ENCODE results near the gene TBXAS1. TPM values are rescaled to one million over a fixed set of nuclear protein-coding genes. Genes with fewer than 3 reads are reported as not detected.

TBXAS1 gene
- total RNA-seq, 2 experiments from 2014 or later, result 3.6 to 5.1 TPM

DNA sequence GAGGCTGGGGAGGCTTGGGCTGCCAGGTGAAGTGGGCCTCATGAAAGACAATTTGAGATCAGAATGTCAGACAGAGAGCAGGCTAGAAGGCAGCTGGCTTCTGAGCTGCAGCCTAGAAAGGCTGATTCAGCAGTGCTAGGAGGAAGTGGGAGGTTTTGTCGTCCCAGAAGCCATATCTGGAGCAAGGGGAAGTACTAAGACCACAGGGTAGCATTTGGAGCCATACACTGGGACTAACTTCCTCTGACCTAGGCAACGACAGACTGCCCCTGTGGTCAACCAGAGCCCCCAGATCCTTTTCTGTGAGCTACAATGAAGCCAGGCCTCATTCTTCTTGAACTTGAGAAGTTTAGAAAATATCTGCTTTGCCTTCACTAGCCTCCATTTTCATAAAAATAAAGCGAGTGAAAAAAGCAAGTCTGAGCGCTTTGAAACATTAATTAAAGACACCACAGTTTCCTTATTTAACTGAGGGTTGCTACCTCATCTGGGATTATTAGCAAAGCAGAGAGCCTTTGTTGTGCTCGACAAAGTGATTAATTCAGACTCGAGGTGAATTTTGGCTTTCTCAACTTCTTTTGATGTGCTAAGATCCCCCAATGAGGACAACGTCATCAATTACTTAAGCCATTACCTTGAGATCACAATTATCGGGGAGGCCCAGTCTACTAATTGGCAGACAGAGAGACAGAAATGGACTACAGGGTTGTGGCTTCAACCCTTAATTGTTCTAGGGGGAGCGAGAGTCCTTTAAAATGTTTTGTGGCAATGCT lies 26.6 kb downstream of the TBXAS1 start:
- CTCF ChIA-PET, result interaction anchor here (0.6 to 1.2 kb wide), 2 partner anchors 27 to 133 kb away, joined by 3 read pairs; no protein-coding TSS in a partner anchor
- intact Hi-C loops (cut with DNase I, micrococcal nuclease), result no loop called here
- peaks cover 2% of the 10 kb centered on the region for H3K9me3 Mint-ChIP-seq (ENCODE audit: low read depth)
- ATAC-seq (peak; percentile 82), DNase-seq (peak; percentile 41)
- H3K4me1 Mint-ChIP-seq, result peaks cover 33% of the 10 kb centered on the region
- no peak overlapping the region for H3K4me3 Mint-ChIP-seq
- no peaks in the 10 kb centered on the region for H3K27me3 Mint-ChIP-seq
- no peaks in the 10 kb centered on the region for H3K36me3 Mint-ChIP-seq (ENCODE audit: low read depth)
- peak overlapping the region; percentile 69 for H3K27ac Mint-ChIP-seq
- POLR2A ChIA-PET, result no interaction called here

DNA sequence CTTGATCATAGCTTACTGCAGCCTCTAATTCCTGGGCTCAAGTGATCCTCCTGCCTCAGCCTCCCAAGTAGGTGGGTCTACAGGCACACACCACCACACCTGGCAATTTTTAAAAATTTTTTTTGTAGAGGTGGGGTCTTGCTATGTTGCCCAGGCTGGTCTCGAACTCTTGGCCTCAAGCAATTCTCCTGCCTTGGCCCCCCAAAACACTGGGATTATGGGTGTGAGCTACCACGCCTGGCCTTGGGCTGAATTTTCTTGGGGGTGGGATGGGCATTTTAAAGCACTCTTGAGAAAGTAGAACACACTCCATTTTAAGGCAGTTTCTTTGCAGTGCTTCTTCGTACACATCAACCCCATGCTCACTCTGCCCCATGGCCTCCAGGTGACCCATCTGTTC lies 28.7 kb downstream of the TBXAS1 start:
- H3K27ac Mint-ChIP-seq, result no peak overlapping the region
- no peak overlapping the region for H3K4me3 Mint-ChIP-seq
- ATAC-seq, result no peak
- ChIA-PET CTCF (no interaction called here), POLR2A (no interaction called here)
- peaks cover 6% of the 10 kb centered on the region for H3K27me3 Mint-ChIP-seq
- DNase-seq, result no peak
- no peaks in the 10 kb centered on the region for H3K36me3 Mint-ChIP-seq (ENCODE audit: low read depth)
- peaks cover 2% of the 10 kb centered on the region for H3K9me3 Mint-ChIP-seq (ENCODE audit: low read depth)
- peaks cover 33% of the 10 kb centered on the region for H3K4me1 Mint-ChIP-seq
- intact Hi-C loops (cut with DNase I, micrococcal nuclease), result no loop called here

DNA sequence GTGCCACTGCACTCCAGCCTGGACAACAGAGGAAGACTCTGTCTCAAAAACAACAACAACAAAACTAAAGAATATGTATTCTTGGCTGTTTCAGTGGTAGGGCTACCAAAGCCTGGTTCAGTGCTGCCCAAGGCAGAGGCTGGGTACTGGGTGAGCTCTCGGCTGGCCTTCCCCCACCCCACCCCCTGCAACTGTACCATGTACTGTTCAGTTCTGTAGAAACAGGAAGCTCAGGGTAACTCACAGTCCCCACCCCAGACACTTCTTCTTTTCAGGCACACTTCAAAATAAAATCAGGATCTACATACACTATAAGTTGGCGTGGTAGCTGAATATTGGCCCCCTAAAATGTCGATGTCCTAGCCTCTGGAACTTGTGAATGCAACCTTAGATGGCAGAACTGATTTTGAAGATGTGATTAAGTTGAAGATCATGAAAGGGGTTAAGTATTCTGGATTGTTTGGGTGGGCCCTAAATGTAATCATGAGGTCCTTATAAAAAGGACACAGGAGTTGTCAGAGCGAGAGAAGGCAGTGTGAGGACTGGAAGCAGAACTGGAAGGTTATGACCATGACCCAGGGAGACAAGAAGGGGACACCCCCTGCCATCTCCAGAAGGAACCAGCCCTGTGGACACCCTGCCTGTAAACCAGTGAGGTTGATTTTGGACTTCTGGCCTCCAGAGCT lies 31.2 kb downstream of the TBXAS1 start:
- Mint-ChIP-seq H3K9me3 (ENCODE audit: low read depth) (peaks cover 4% of the 10 kb centered on the region), H3K4me1 (peaks cover 17% of the 10 kb centered on the region), H3K4me3 (no peak overlapping the region), H3K27me3 (peaks cover 6% of the 10 kb centered on the region), H3K36me3 (ENCODE audit: low read depth) (no peaks in the 10 kb centered on the region), H3K27ac (no peak overlapping the region)
- ChIA-PET CTCF (interaction anchor here (1.0 kb wide), 1 partner anchor 213 kb away, joined by 4 read pairs; no protein-coding TSS in a partner anchor), POLR2A (no interaction called here)
- intact Hi-C loops (cut with DNase I, micrococcal nuclease), result no loop called here
- ATAC-seq, result no peak
- DNase-seq, result no peak

DNA sequence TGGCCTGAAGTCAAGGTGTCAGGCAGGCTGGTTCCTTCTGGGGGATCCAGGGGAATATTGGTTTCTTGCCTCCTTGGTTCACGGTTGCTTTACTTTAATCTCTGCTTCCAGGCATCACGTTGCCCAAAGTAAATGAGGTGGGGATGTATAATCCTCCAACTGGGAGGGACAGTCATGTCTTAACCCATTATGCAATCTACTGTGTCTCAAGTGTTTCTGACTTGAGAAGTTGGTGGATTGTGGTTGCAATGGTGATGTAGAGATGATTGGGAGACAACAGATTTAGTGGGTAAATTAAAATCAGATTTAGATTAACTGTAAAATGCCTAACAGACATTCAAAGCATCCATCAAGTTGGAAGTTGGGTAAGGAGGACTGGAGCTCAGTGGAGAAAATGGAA lies 32.7 kb downstream of the TBXAS1 start:
- Mint-ChIP-seq H3K27me3 (peaks cover 6% of the 10 kb centered on the region), H3K4me1 (peaks cover 7% of the 10 kb centered on the region), H3K4me3 (no peak overlapping the region), H3K9me3 (ENCODE audit: low read depth) (peaks cover 2% of the 10 kb centered on the region), H3K27ac (no peak overlapping the region), H3K36me3 (ENCODE audit: low read depth) (no peaks in the 10 kb centered on the region)
- intact Hi-C loops (cut with DNase I, micrococcal nuclease), result no loop called here
- DNase-seq (no peak), ATAC-seq (no peak)
- CTCF ChIA-PET, result no interaction called here
- POLR2A ChIA-PET, result no interaction called here

DNA sequence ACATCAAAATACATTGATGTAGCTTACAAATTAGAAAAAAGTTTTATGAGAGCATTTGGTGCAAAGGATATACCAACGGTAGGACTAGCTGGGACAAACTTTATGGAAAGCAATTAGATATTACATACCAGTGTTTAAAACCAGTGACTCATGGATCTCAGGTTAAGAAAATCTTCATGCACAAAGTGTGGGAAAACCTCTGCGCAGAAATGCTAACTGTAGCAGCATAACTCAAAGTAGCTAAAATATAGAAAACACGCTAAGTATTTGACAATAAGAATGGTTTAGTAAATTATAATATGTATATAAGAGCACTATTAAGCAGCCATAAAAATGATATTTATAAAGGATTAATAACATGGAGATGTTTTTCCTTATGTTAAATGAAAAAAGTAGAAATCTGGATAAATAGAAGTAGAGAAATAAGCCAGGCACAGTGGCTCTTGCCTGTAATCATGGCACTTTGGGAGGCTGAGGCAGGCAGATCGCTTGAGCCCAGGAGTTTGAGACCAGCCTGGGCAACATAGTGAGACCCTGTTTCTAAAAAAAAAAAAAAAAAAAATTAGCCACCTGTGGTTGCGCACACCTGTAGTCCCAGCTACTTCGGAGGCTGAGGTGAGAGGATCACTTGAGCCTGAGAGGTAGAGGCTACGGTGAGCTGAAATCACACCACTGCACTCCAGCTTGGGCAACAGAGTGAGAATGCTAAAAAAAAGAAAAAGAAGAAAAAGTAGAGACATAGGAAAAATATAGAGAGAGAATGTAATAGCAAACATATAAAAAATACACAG lies 37.2 kb downstream of the TBXAS1 start:
- no peak for DNase-seq
- ChIA-PET CTCF (interaction anchor here (1.0 kb wide), 1 partner anchor 13 kb away, joined by 3 read pairs; no protein-coding TSS in a partner anchor), POLR2A (interaction anchor here (0.6 kb wide), 2 partner anchors 15 to 56 kb away, joined by 4 to 5 read pairs; no protein-coding TSS in a partner anchor)
- Mint-ChIP-seq H3K9me3 (ENCODE audit: low read depth) (peaks cover 2% of the 10 kb centered on the region), H3K4me3 (no peak overlapping the region), H3K36me3 (ENCODE audit: low read depth) (no peaks in the 10 kb centered on the region), H3K27me3 (peaks cover 6% of the 10 kb centered on the region), H3K4me1 (peaks cover 5% of the 10 kb centered on the region), H3K27ac (no peak overlapping the region)
- ATAC-seq, result no peak
- intact Hi-C loops (cut with DNase I, micrococcal nuclease), result no loop called here

DNA sequence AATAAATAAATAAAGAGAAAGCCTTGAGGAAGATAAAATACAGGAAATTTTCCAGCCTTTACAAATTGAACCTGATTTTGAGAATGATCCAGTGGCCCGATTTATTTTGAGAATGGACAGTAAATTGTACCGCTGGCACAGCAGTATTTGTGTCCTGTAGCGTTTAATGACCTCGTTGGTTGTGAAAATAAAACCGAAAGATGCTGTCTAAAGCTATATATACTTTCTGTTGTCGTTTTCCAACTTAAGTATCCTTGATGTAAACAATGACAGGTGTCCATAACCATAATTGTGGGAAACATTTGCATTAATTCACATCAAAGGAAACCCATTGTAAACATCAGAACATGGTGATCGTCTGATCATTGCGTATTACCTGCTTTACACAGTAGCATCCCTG lies 38.8 kb downstream of the TBXAS1 start:
- Mint-ChIP-seq H3K27me3 (no peaks in the 10 kb centered on the region), H3K27ac (no peak overlapping the region), H3K4me3 (no peak overlapping the region), H3K36me3 (ENCODE audit: low read depth) (no peaks in the 10 kb centered on the region), H3K4me1 (peaks cover 5% of the 10 kb centered on the region), H3K9me3 (ENCODE audit: low read depth) (peaks cover 2% of the 10 kb centered on the region)
- ATAC-seq, result no peak
- ChIA-PET POLR2A (no interaction called here), CTCF (no interaction called here)
- DNase-seq, result no peak
- intact Hi-C loops (cut with DNase I, micrococcal nuclease), result no loop called here

DNA sequence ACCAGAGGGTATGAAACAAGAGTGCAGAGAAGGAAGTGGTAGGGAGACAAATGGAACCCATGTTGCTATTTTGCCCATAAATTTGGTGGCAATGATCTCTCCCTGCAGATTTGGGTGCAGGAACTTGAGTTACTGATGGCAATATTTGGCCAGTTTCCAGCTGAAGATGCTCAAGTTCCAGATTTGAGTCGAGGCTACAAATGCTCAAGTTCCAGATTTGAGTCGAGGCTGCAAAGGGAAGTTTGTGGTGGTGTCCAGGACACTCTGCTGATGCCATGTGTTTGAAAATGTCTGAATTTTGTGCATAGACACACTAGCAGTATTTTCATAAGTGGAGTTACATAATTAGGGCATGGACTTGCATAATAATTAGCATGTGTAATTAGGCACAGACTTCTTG lies 40.8 kb downstream of the TBXAS1 start:
- H3K36me3 Mint-ChIP-seq (ENCODE audit: low read depth), result no peaks in the 10 kb centered on the region
- peaks cover 5% of the 10 kb centered on the region for H3K4me1 Mint-ChIP-seq
- no peak for ATAC-seq
- H3K27ac Mint-ChIP-seq, result no peak overlapping the region
- POLR2A ChIA-PET, result no interaction called here
- H3K27me3 Mint-ChIP-seq, result no peaks in the 10 kb centered on the region
- CTCF ChIA-PET, result no interaction called here
- no peak for DNase-seq
- intact Hi-C loops (cut with DNase I, micrococcal nuclease), result no loop called here
- H3K4me3 Mint-ChIP-seq, result no peak overlapping the region
- no peaks in the 10 kb centered on the region for H3K9me3 Mint-ChIP-seq (ENCODE audit: low read depth)

DNA sequence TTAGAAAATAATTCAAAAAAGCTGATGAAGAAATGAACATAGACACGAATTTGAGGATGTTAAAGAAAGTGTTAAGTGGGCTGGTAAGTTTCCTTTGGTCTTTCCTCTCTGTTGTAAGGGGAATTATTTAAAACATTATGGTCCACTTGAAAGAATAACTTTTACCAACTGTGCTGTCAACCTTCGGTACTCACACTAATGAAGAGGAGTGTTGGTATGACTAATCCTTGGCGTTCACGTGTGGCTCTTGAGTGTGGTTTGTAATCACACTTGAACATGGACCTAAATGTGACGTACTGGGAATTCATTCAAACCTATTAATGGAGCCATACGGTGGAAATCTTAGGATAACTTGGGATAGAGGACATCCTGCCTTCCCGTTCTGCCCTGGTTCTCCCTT lies 41.3 kb downstream of the TBXAS1 start:
- H3K36me3 Mint-ChIP-seq (ENCODE audit: low read depth), result no peaks in the 10 kb centered on the region
- ATAC-seq, result no peak
- no peaks in the 10 kb centered on the region for H3K27me3 Mint-ChIP-seq
- no peaks in the 10 kb centered on the region for H3K9me3 Mint-ChIP-seq (ENCODE audit: low read depth)
- H3K27ac Mint-ChIP-seq, result no peak overlapping the region
- CTCF ChIA-PET, result interaction anchor here (1.2 kb wide), 1 partner anchor 224 kb away, joined by 3 read pairs; no protein-coding TSS in a partner anchor
- no peak for DNase-seq
- POLR2A ChIA-PET, result no interaction called here
- H3K4me1 Mint-ChIP-seq, result peaks cover 5% of the 10 kb centered on the region
- intact Hi-C loops (cut with DNase I, micrococcal nuclease), result no loop called here
- H3K4me3 Mint-ChIP-seq, result no peak overlapping the region

DNA sequence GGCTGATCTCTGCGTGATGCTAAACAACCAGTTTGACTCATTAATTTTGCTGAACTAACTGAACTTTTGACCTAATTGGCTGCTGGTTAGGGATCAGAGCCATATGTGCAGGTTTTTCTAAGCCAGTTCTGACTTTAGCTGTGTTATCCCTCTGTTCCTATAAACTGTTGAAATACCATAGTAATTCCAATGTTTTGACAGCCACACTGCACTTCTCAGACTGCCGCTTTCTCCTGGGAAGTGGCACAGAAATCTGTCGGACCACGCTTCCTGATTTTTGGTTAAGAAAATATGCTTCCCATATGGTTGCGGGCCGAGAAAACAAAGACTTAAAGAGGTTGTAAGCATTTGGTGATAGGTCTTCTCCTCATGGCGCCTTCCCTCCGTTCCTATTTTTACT lies 42.3 kb downstream of the TBXAS1 start:
- ChIA-PET POLR2A (no interaction called here), CTCF (interaction anchor here (0.8 to 1.2 kb wide), 2 partner anchors 101 to 225 kb away, joined by 3 read pairs; no protein-coding TSS in a partner anchor)
- Mint-ChIP-seq H3K27me3 (no peaks in the 10 kb centered on the region), H3K27ac (no peak overlapping the region), H3K9me3 (ENCODE audit: low read depth) (no peaks in the 10 kb centered on the region), H3K4me3 (no peak overlapping the region), H3K36me3 (ENCODE audit: low read depth) (no peaks in the 10 kb centered on the region), H3K4me1 (peaks cover 5% of the 10 kb centered on the region)
- intact Hi-C loops (cut with DNase I, micrococcal nuclease), result no loop called here
- ATAC-seq, result no peak
- DNase-seq, result no peak

DNA sequence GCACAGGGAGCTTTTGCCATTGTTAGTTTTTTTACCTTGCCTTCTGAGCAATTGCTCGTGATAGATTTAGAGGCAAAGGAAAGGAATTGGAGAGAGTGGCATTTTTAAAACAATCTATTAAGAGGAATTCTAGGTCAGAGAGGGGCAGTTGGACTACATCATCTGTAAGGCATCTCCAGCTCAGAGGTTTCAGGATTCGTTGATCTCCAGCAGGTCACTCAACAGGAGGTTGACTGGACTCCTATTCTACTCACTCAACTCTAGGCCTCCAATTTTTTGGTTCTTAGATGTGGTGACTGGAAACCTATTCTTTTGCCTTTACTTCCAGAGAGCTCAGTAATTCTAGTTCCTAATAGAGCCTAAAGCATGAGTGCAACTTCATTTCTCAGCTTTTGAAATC lies 42.8 kb downstream of the TBXAS1 start:
- CTCF ChIA-PET, result interaction anchor here (0.8 to 1.2 kb wide), 2 partner anchors 101 to 226 kb away, joined by 3 read pairs; no protein-coding TSS in a partner anchor

DNA sequence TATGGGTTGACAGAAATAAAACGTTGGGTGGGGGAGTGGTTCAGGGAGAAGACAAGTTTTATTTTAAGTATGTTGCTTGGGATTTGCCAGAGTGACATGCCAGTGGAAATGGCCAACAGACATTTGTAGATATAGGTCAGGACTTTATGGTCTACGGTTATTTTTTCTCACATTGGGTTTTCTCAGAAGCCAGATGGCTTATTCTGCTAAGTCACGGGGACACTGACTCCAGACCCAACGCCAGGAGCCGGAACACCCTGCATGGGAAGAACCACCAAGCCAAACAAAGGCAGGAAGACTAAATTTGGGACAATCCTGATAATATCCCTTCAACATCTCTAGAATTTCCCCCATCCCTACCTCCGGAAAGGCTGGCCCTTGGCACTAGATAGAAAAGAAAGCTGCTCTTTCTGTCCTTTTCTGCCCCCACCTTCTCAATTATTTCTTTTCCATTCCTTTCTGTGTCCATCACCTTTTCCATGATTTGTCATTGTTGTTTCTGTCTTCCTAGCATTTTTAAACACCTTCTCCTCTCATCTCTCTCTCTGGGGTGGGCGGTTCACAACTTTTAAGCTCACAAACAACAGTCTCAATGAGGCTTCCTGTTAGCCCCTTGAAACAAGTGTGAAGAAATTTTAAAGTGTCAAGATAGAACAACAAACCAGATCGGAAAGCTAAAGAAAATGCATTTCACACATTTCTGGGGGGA lies 44.7 kb downstream of the TBXAS1 start:
- intact Hi-C loops (cut with DNase I, micrococcal nuclease), result no loop called here
- Mint-ChIP-seq H3K4me3 (no peak overlapping the region), H3K36me3 (ENCODE audit: low read depth) (no peaks in the 10 kb centered on the region), H3K9me3 (ENCODE audit: low read depth) (no peaks in the 10 kb centered on the region), H3K4me1 (peaks cover 12% of the 10 kb centered on the region), H3K27me3 (no peaks in the 10 kb centered on the region), H3K27ac (no peak overlapping the region)
- DNase-seq (no peak), ATAC-seq (no peak)
- CTCF ChIA-PET, result no interaction called here
- POLR2A ChIA-PET, result no interaction called here

More for the DNA sequence above, 42.8 kb downstream of the TBXAS1 start:
- no peak for DNase-seq
- POLR2A ChIA-PET, result no interaction called here
- intact Hi-C loops (cut with DNase I, micrococcal nuclease), result no loop called here
- ATAC-seq, result no peak
- Mint-ChIP-seq H3K27ac (no peak overlapping the region), H3K4me1 (peaks cover 5% of the 10 kb centered on the region), H3K9me3 (ENCODE audit: low read depth) (no peaks in the 10 kb centered on the region), H3K36me3 (ENCODE audit: low read depth) (no peaks in the 10 kb centered on the region), H3K27me3 (no peaks in the 10 kb centered on the region), H3K4me3 (no peak overlapping the region)

Measured in activated CD4-positive, alpha-beta T cell treated with anti-CD3 and anti-CD28 coated beads for 36 hours (primary cell).